GM12872 (cell line): ENCODE results near the gene LGALS9.

Experiments
- TF ChIP-seq, protein P1 (sequence below): IDR thresholded peaks from 3 replicates; pipeline ENCODE4 v1.5.1; 2011; ENCODE audit warnings: low read depth, mild to moderate bottlenecking, low read length, moderate library complexity; ENCODE audit not compliant: insufficient read depth

LGALS9 gene

DNA sequence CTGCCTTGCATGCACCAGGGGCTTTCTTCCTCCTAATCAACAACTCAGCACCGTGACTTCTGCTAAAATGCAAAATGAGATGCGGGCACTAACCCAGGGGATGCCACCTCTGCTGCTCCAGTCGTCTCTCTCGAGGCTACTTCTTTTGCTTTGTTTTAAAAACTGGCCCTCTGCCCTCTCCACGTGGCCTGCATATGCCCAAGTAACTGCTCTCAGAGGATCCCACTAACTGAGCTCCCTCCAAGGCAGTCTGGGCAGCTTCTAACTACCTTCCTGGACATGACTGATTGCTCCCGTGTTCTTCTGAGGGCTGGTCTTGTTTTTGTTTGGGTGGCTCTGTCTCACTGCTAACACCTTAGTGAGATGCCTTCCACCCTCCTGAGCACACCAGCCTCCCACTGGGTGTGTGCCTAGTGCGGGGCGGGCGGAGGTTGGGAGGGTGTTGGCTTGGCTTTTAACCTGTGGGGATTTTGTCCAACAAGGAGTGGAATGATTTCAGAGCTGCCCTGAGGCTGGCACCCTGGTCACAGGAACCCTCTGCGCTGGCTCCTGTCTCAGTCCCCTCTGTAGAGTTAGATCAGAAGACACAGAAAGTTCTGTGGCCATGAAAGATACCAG, 8.9 kb upstream of the LGALS9 start:
- TF ChIP-seq, protein P1, sequence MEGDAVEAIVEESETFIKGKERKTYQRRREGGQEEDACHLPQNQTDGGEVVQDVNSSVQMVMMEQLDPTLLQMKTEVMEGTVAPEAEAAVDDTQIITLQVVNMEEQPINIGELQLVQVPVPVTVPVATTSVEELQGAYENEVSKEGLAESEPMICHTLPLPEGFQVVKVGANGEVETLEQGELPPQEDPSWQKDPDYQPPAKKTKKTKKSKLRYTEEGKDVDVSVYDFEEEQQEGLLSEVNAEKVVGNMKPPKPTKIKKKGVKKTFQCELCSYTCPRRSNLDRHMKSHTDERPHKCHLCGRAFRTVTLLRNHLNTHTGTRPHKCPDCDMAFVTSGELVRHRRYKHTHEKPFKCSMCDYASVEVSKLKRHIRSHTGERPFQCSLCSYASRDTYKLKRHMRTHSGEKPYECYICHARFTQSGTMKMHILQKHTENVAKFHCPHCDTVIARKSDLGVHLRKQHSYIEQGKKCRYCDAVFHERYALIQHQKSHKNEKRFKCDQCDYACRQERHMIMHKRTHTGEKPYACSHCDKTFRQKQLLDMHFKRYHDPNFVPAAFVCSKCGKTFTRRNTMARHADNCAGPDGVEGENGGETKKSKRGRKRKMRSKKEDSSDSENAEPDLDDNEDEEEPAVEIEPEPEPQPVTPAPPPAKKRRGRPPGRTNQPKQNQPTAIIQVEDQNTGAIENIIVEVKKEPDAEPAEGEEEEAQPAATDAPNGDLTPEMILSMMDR: no peak

DNA sequence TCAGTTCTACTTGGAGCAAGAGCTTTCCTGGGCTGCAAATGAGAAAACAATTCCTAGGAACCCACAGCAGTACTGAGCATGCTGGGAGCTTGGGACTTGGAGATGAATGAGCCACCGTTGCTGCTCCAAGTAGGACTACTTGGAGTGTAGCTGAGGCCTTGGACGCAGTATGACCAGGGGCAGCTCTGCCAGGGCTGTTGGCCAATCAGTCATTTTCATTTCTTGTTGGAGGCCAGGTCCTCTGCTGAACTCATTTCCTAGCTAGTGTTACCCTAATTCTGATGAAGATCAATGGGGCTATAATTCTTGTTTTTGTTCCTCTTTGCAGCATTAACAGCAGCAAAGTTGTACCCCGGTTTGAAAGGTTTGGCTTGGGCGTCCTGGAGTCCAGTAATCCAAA, 8.0 kb upstream of the LGALS9 start:
- TF ChIP-seq, protein P1: no peak

- TF ChIP-seq, protein P1: no peak
Measured at GRCh38 chr17:27623614-27624013, 7.4 kb upstream of the LGALS9 start.

GRCh38 chr17:27624539-27624938, 6.4 kb upstream of the LGALS9 start:
- TF ChIP-seq, protein P1: no peak

GRCh38 chr17:27625856-27626255, 5.1 kb upstream of the LGALS9 start:
- TF ChIP-seq, protein P1: no peak

GRCh38 chr17:27627514-27627913, 3.5 kb upstream of the LGALS9 start:
- TF ChIP-seq, protein P1: no peak

DNA sequence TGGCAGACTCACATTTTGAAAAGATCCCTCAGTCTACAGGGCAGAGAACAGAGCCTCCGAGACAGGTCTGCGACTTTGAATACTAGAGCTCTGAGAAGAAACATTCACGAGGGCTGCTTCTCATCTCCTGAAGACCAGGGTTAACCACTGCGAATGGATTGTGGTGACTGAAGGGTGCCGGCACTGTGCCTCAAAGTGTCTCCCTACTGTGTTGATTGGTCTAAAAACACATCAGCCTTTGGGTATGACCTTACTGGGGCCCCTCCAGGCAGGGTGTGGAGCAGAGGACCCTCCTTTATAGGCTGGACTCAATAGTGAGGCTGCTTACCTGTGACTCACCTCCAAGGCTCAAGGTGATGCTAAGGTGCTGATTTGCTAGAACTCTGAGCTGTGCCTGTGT, 2.6 kb upstream of the LGALS9 start:
- TF ChIP-seq, protein P1: no peak
